Parathyroid adenoma (tissue), 2 donors: ENCODE measurements around the gene SEBOX.

ENCODE experiments used
- H2AFZ ChIP-seq: fragments of 300-600 bp; sonication (generic); one replicate; pipeline ENCODE4 v1.7.0; 2017; ENCODE audit warnings: antibody characterized with exemption, mild to moderate bottlenecking
- H3K27ac ChIP-seq: fragments of 300-600 bp; sonication (generic); one replicate; pipeline ENCODE4 v1.7.0; 2017
- H3K27me3 ChIP-seq: fragments of 300-600 bp; sonication (generic); one replicate; pipeline ENCODE4 v1.7.0; 2017; ENCODE audit warnings: low read length; ENCODE audit not compliant: control insufficient read depth, insufficient read depth
- H3K36me3 ChIP-seq: fragments of 300-600 bp; sonication (generic); one replicate; pipeline ENCODE4 v1.7.0; 2017; ENCODE audit warnings: low read length; ENCODE audit not compliant: control insufficient read depth, insufficient read depth
- H3K4me1 ChIP-seq: fragments of 300-600 bp; sonication (generic); one replicate; pipeline ENCODE4 v1.7.0; 2017; ENCODE audit warnings: control low read depth
- H3K4me2 ChIP-seq: fragments of 300-600 bp; sonication (generic); one replicate; pipeline ENCODE4 v1.7.0; 2017; ENCODE audit warnings: low read length
- H3K4me3 ChIP-seq: fragments of 300-600 bp; sonication (generic); one replicate; pipeline ENCODE4 v1.7.0; 2017; ENCODE audit warnings: low read depth, low read length
- H3K79me2 ChIP-seq: fragments of 300-600 bp; sonication (generic); one replicate; pipeline ENCODE4 v1.7.0; 2017; ENCODE audit warnings: control low read depth
- H3K9ac ChIP-seq: fragments of 300-600 bp; sonication (generic); one replicate; pipeline ENCODE4 v1.7.0; 2017; ENCODE audit warnings: mild to moderate bottlenecking
- H3K9me3 ChIP-seq: fragments of 300-600 bp; sonication (generic); one replicate; pipeline ENCODE4 v1.7.0; 2017; ENCODE audit warnings: low read length; ENCODE audit not compliant: control insufficient read depth
- CTCF ChIP-seq: fragments of 300-600 bp; sonication (generic); IDR thresholded peaks from one replicate; pipeline ENCODE4 v1.7.0; 2017; ENCODE audit warnings: antibody characterized with exemption, mild to moderate bottlenecking
- donor health status: primary hyperparathyroidism.

SEBOX gene

GRCh38 chr17:28390984-28391383, 26.0 kb upstream of the SEBOX start:
- H2AFZ ChIP-seq = no peak overlapping the region
- H3K36me3 ChIP-seq = no peaks in the 10 kb centered on the region
- no peaks in the 10 kb centered on the region for H3K4me1 ChIP-seq
- no peaks in the 10 kb centered on the region for H3K9me3 ChIP-seq
- no peak for TF ChIP-seq CTCF
- H3K27me3 ChIP-seq = no peaks in the 10 kb centered on the region
- no peak overlapping the region for H3K27ac ChIP-seq
- H3K79me2 ChIP-seq = no peaks in the 10 kb centered on the region
- no peak overlapping the region for H3K4me3 ChIP-seq
- H3K4me2 ChIP-seq = no peak overlapping the region
- no peak overlapping the region for H3K9ac ChIP-seq

- no peak for TF ChIP-seq CTCF
- Histone ChIP-seq H3K9ac (no peak overlapping the region), H3K27me3 (no peaks in the 10 kb centered on the region), H3K79me2 (no peaks in the 10 kb centered on the region), H3K9me3 (no peaks in the 10 kb centered on the region), H3K4me1 (no peaks in the 10 kb centered on the region), H2AFZ (no peak overlapping the region), H3K36me3 (no peaks in the 10 kb centered on the region), H3K4me3 (no peak overlapping the region), H3K4me2 (no peak overlapping the region), H3K27ac (no peak overlapping the region)
Observed at GRCh38 chr17:28390563-28390962, 25.6 kb upstream of the SEBOX start.

GRCh38 chr17:28390141-28390540, 25.1 kb upstream of the SEBOX start:
- Histone ChIP-seq H3K9me3 (no peaks in the 10 kb centered on the region), H3K9ac (no peak overlapping the region), H3K4me1 (no peaks in the 10 kb centered on the region), H2AFZ (no peak overlapping the region), H3K27me3 (no peaks in the 10 kb centered on the region), H3K79me2 (no peaks in the 10 kb centered on the region), H3K4me2 (no peak overlapping the region), H3K36me3 (no peaks in the 10 kb centered on the region), H3K4me3 (no peak overlapping the region), H3K27ac (no peak overlapping the region)
- no peak for TF ChIP-seq CTCF

- no peak for TF ChIP-seq CTCF
- H3K36me3 ChIP-seq = no peaks in the 10 kb centered on the region
- no peaks in the 10 kb centered on the region for H3K4me1 ChIP-seq
- no peak overlapping the region for H3K4me2 ChIP-seq
- no peaks in the 10 kb centered on the region for H3K27me3 ChIP-seq
- no peak overlapping the region for H3K4me3 ChIP-seq
- peaks cover 8% of the 10 kb centered on the region for H3K79me2 ChIP-seq
- no peaks in the 10 kb centered on the region for H3K9me3 ChIP-seq
- no peak overlapping the region for H3K9ac ChIP-seq
- no peak overlapping the region for H3K27ac ChIP-seq
- H2AFZ ChIP-seq = no peak overlapping the region
Observed at GRCh38 chr17:28388106-28388505, 23.1 kb upstream of the SEBOX start.

- TF ChIP-seq CTCF = no peak
- Histone ChIP-seq H3K4me2 (no peak overlapping the region), H3K4me1 (peaks cover 3% of the 10 kb centered on the region), H3K27ac (no peak overlapping the region), H3K9ac (no peak overlapping the region), H3K36me3 (no peaks in the 10 kb centered on the region), H3K4me3 (no peak overlapping the region), H2AFZ (no peak overlapping the region), H3K79me2 (peaks cover 16% of the 10 kb centered on the region), H3K27me3 (no peaks in the 10 kb centered on the region), H3K9me3 (no peaks in the 10 kb centered on the region)
Observed at GRCh38 chr17:28386391-28386790, 21.4 kb upstream of the SEBOX start.
